ENCODE results near the gene SLIT1.

DNA sequence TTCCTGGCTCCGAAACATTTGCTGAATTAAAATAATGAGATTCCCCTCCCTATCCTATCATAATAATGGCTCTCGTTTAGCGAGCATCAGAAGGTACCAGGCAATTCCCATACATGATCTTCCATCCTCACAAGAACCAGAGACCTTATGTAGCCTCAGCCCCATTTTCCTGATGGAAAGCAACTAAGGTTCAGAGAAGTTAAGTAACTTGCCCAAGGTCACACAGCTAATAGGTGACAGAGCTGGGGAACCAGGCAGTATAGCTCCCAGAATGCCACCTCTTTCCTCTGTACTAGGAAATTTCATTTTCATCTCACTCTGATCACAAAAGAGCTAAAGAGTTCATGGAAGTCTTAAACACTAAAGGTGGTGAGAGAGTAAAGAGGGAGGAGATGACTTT is 2.4 kb downstream of the SLIT1 start:
- TF ChIP-seq POLR2AphosphoS5 (IDR thresholded peaks at IDR 0.05; ENCODE audit: borderline replicate concordance, low read depth, low read length) (no peak), EZH2 (IDR thresholded peaks at IDR 0.05) (no peak), FOXP2 (optimal IDR thresholded peaks at IDR 0.05; ENCODE audit: control extremely low read depth, extremely low read length, insufficient read depth) (no peak)

All from SK-N-MC (cell line).